Liver (tissue), 9 donors: ENCODE data around the gene MMP20. TPM values are rescaled to one million over a fixed set of nuclear protein-coding genes. Genes with fewer than 3 reads are reported as not detected.

ENCODE experiments used
- DNase-seq: peaks from one replicate; pipeline ENCODE4 v3.0.0-alpha.2; 2017; ENCODE audit warnings: low spot score
- H3K27ac ChIP-seq, 2 donors: one replicate each; pipeline ENCODE4 v1.7.0; 2013; ENCODE audit warnings: inconsistent platforms in 2 of 2, low read length in 2 of 2, control low read depth in 1 of 2, low read depth in 1 of 2, mild to moderate bottlenecking in 1 of 2
- H3K27me3 ChIP-seq, 4 donors: one replicate each; pipeline versions ENCODE4 v1.6.1 to v1.7.0; 2013; ENCODE audit warnings: low read length in 3 of 4, inconsistent platforms in 1 of 4, mild to moderate bottlenecking in 1 of 4, moderate library complexity in 1 of 4; ENCODE audit not compliant: control insufficient read depth in 4 of 4, insufficient read depth in 4 of 4
- H3K36me3 ChIP-seq, 4 donors: one replicate each; pipeline versions ENCODE4 v1.6.1 to v1.7.0; 2013; ENCODE audit warnings: low read length in 3 of 4, mild to moderate bottlenecking in 3 of 4, low read depth in 1 of 4, moderate library complexity in 1 of 4; ENCODE audit not compliant: control insufficient read depth in 4 of 4, insufficient read depth in 3 of 4
- H3K4me1 ChIP-seq, 4 donors: one replicate each; pipeline versions ENCODE4 v1.6.1 to v1.7.0; 2013; ENCODE audit warnings: low read length in 3 of 4, mild to moderate bottlenecking in 3 of 4, moderate library complexity in 1 of 4; ENCODE audit not compliant: control insufficient read depth in 4 of 4, insufficient read depth in 4 of 4
- H3K4me3 ChIP-seq, 3 donors: one replicate each; pipeline versions ENCODE4 v1.6.1 to v1.7.0; 2013; ENCODE audit warnings: low read length in 3 of 3, control low read depth in 1 of 3, low read depth in 1 of 3, mild to moderate bottlenecking in 1 of 3
- H3K9ac ChIP-seq, 2 donors: one replicate each; pipeline ENCODE4 v1.7.0; 2013; ENCODE audit warnings: low read length in 2 of 2, mild to moderate bottlenecking in 2 of 2, moderate library complexity in 2 of 2, control low read depth in 1 of 2, low read depth in 1 of 2
- H3K9me3 ChIP-seq, 4 donors: one replicate each; pipeline versions ENCODE4 v1.6.1 to v1.7.0; 2013; ENCODE audit warnings: low read length in 3 of 4; ENCODE audit not compliant: control insufficient read depth in 4 of 4
- EGR1 ChIP-seq, 2 donors: IDR thresholded peaks; 2 replicates each; pipeline ENCODE4 v1.6.1; 2016 to 2018; ENCODE audit warnings: antibody characterized with exemption in 2 of 2, low read depth in 2 of 2
- FOXA1 ChIP-seq: IDR thresholded peaks from 2 replicates; pipeline ENCODE4 v1.6.1; 2016; ENCODE audit warnings: antibody characterized with exemption
- FOXA2 ChIP-seq: IDR thresholded peaks from 2 replicates; pipeline ENCODE4 v1.6.1; 2016; ENCODE audit warnings: antibody characterized with exemption
- GABPA ChIP-seq, 2 donors: IDR thresholded peaks in 1 of 2; conservative IDR thresholded peaks in 1 of 2; 2 replicates each; pipeline ENCODE4 v1.6.1; 2016; ENCODE audit warnings: antibody characterized with exemption in 2 of 2, mild to moderate bottlenecking in 1 of 2, moderate library complexity in 1 of 2
- HNF4A ChIP-seq, 2 donors: conservative IDR thresholded peaks; 2 replicates each; pipeline ENCODE4 v1.6.1; 2016; ENCODE audit warnings: antibody characterized with exemption in 2 of 2, mild to moderate bottlenecking in 2 of 2
- HNF4G ChIP-seq: IDR thresholded peaks from 2 replicates; pipeline ENCODE4 v1.6.1; 2016; ENCODE audit warnings: antibody characterized with exemption
- JUND ChIP-seq, 2 donors: IDR thresholded peaks; 2 replicates each; pipeline ENCODE4 v1.6.1; 2016; ENCODE audit warnings: antibody characterized with exemption in 2 of 2
- NR2F2 ChIP-seq: IDR thresholded peaks from 2 replicates; pipeline ENCODE4 v1.6.1; 2016; ENCODE audit warnings: antibody characterized with exemption
- RAD21 ChIP-seq, 2 donors: IDR thresholded peaks; 2 replicates each; pipeline ENCODE4 v1.6.1; 2016; ENCODE audit warnings: antibody characterized with exemption in 2 of 2, mild to moderate bottlenecking in 2 of 2
- RXRA ChIP-seq, 2 donors: IDR thresholded peaks; 2 replicates each; pipeline ENCODE4 v1.6.1; 2017 to 2018; ENCODE audit warnings: antibody characterized with exemption in 2 of 2, mild to moderate bottlenecking in 1 of 2
- SP1 ChIP-seq: IDR thresholded peaks from 2 replicates; pipeline ENCODE4 v1.6.1; 2018; ENCODE audit warnings: antibody characterized with exemption, mild to moderate bottlenecking
- TAF1 ChIP-seq: conservative IDR thresholded peaks from 2 replicates; pipeline ENCODE4 v1.6.1; 2016; ENCODE audit warnings: antibody characterized with exemption, mild to moderate bottlenecking
- YY1 ChIP-seq: IDR thresholded peaks from 2 replicates; pipeline ENCODE4 v1.6.1; 2016; ENCODE audit warnings: antibody characterized with exemption, mild to moderate bottlenecking
- WGBS: extraction: QIAGEN DNeasy Blood & Tissue Kit; methylation state at CpG from one replicate; pipeline ENCODE4 v1.1.7; 2013; 5-methylcytosine and 5-hydroxymethylcytosine counted together
- polyA plus RNA-seq, 2 donors: library from polyadenylated mRNA; stranded (reverse) in 1 of 2; unstranded in 1 of 2; fragments of 200-250 nt in 1 of 2; fragments of >200 nt in 1 of 2; fragmentation: Nextera tagmentation in 1 of 2; extraction: Ambion mirVana in 1 of 2; gene quantifications; one replicate each; pipeline versions ENCODE4 v1.2.1 to v1.2.3, GENCODE V29; 2013 to 2015
- total RNA-seq, 2 donors: library from RNA; depleted of rRNA; stranded (reverse); fragments of >200 nt; gene quantifications; one replicate each; pipeline ENCODE4 v1.2.3, GENCODE V29; 2014
- TF ChIP-seq, protein P1 (sequence below): IDR thresholded peaks from 2 replicates; pipeline ENCODE4 v1.6.1; 2016; ENCODE audit warnings: antibody characterized with exemption, mild to moderate bottlenecking
- TF ChIP-seq, protein P2 (sequence below): IDR thresholded peaks from 2 replicates; pipeline ENCODE4 v1.6.1; 2016; ENCODE audit warnings: antibody characterized with exemption
- TF ChIP-seq, protein P3 (sequence below): fragments of 150-350 bp; IDR thresholded peaks from 2 replicates; pipeline ENCODE4 v1.5.1; 2017; ENCODE audit warnings: improper control_type of control experiment, low read depth, low read length; ENCODE audit not compliant: missing input control
- TF ChIP-seq, protein P4 (sequence below): IDR thresholded peaks from 2 replicates; pipeline ENCODE4 v1.6.1; 2016; ENCODE audit warnings: antibody characterized with exemption
- TF ChIP-seq, protein P5 (sequence below): IDR thresholded peaks from 2 replicates; pipeline ENCODE4 v1.6.1; 2016; ENCODE audit warnings: antibody characterized with exemption
- donor health status: healthy.
- donor health status: healthy.
- donor health status: healthy.
- donor health status: healthy.
- donor health status: healthy.

Gene MMP20
- total and polyA plus RNA-seq, 4 donors, result not detected

DNA sequence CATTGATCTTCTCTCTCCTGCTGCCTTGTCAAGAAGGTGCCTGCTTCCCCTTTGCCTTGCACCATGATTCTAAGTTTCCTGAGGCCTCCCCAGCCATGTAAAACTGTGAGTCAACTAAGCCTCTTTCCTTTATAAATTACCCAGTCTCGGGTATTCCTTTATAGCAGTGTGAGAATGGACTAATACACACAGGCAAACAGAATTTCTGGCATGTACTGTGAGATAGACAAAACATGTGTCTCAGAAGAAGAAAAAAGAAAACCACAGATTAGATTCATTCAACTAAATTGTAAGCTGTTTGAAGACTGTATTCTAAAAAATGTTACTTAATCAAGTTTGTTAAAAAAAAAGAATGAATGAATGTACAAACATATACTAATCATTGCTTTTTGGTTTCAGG, 1.5 kb upstream of the MMP20 start:
- WGBS, result 73% methylated on average over 1 of the region's 1 CpG
- no peak overlapping the region for H3K9ac ChIP-seq
- no peak overlapping the region for H3K27ac ChIP-seq
- no peaks in the 10 kb centered on the region for H3K9me3 ChIP-seq
- TF ChIP-seq GABPA (IDR thresholded peaks at IDR 0.05 in 1 of 2, conservative IDR thresholded peaks at IDR 0.05 in 1 of 2) (no peak), NR2F2 (no peak), FOXA1 (no peak), RXRA (IDR thresholded peaks at IDR 0.05) (no peak), YY1 (no peak), JUND (IDR thresholded peaks at IDR 0.05) (no peak), SP1 (no peak), HNF4A (conservative IDR thresholded peaks at IDR 0.05) (no peak), HNF4G (no peak), FOXA2 (no peak), RAD21 (IDR thresholded peaks at IDR 0.05) (no peak)
- TF ChIP-seq, protein P1, sequence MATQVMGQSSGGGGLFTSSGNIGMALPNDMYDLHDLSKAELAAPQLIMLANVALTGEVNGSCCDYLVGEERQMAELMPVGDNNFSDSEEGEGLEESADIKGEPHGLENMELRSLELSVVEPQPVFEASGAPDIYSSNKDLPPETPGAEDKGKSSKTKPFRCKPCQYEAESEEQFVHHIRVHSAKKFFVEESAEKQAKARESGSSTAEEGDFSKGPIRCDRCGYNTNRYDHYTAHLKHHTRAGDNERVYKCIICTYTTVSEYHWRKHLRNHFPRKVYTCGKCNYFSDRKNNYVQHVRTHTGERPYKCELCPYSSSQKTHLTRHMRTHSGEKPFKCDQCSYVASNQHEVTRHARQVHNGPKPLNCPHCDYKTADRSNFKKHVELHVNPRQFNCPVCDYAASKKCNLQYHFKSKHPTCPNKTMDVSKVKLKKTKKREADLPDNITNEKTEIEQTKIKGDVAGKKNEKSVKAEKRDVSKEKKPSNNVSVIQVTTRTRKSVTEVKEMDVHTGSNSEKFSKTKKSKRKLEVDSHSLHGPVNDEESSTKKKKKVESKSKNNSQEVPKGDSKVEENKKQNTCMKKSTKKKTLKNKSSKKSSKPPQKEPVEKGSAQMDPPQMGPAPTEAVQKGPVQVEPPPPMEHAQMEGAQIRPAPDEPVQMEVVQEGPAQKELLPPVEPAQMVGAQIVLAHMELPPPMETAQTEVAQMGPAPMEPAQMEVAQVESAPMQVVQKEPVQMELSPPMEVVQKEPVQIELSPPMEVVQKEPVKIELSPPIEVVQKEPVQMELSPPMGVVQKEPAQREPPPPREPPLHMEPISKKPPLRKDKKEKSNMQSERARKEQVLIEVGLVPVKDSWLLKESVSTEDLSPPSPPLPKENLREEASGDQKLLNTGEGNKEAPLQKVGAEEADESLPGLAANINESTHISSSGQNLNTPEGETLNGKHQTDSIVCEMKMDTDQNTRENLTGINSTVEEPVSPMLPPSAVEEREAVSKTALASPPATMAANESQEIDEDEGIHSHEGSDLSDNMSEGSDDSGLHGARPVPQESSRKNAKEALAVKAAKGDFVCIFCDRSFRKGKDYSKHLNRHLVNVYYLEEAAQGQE, result no peak
- TF ChIP-seq, protein P2, sequence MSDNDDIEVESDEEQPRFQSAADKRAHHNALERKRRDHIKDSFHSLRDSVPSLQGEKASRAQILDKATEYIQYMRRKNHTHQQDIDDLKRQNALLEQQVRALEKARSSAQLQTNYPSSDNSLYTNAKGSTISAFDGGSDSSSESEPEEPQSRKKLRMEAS, result no peak
- TF ChIP-seq, protein P3, sequence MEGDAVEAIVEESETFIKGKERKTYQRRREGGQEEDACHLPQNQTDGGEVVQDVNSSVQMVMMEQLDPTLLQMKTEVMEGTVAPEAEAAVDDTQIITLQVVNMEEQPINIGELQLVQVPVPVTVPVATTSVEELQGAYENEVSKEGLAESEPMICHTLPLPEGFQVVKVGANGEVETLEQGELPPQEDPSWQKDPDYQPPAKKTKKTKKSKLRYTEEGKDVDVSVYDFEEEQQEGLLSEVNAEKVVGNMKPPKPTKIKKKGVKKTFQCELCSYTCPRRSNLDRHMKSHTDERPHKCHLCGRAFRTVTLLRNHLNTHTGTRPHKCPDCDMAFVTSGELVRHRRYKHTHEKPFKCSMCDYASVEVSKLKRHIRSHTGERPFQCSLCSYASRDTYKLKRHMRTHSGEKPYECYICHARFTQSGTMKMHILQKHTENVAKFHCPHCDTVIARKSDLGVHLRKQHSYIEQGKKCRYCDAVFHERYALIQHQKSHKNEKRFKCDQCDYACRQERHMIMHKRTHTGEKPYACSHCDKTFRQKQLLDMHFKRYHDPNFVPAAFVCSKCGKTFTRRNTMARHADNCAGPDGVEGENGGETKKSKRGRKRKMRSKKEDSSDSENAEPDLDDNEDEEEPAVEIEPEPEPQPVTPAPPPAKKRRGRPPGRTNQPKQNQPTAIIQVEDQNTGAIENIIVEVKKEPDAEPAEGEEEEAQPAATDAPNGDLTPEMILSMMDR, result no peak
- TF ChIP-seq, protein P4, sequence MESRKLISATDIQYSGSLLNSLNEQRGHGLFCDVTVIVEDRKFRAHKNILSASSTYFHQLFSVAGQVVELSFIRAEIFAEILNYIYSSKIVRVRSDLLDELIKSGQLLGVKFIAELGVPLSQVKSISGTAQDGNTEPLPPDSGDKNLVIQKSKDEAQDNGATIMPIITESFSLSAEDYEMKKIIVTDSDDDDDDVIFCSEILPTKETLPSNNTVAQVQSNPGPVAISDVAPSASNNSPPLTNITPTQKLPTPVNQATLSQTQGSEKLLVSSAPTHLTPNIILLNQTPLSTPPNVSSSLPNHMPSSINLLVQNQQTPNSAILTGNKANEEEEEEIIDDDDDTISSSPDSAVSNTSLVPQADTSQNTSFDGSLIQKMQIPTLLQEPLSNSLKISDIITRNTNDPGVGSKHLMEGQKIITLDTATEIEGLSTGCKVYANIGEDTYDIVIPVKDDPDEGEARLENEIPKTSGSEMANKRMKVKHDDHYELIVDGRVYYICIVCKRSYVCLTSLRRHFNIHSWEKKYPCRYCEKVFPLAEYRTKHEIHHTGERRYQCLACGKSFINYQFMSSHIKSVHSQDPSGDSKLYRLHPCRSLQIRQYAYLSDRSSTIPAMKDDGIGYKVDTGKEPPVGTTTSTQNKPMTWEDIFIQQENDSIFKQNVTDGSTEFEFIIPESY, result no peak
- TF ChIP-seq, protein P5, sequence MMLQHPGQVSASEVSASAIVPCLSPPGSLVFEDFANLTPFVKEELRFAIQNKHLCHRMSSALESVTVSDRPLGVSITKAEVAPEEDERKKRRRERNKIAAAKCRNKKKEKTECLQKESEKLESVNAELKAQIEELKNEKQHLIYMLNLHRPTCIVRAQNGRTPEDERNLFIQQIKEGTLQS, result no peak
- peaks cover 1 to 10% (median 7%) of the 10 kb centered on the region in 4 donors for H3K4me1 ChIP-seq
- no peak for DNase-seq
- no peak overlapping the region for H3K4me3 ChIP-seq
- H3K27me3 ChIP-seq, result no peaks in the 10 kb centered on the region
- H3K36me3 ChIP-seq, result no peaks in the 10 kb centered on the region

DNA sequence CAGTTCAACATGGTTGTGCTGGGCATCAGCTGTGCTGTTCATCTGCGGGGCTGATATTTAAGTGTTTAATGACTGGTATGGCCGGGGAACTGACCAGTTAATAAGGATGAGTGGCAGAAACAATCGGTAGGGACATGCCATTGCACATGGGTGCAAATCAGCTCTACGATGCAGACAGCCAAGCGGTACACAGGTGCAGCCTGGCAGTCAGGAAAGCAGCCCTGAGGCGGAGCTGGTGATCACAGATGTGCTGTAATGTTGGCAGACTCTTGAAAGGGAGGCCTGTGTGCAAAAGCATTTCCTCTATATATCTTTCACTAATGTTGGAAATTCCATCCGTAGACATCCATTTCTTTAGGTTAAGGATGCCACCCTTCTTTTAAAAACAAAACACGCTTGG, 1.1 kb downstream of the MMP20 start:
- H3K4me1 ChIP-seq, result no peaks in the 10 kb centered on the region
- no peak overlapping the region for H3K9ac ChIP-seq
- no peak overlapping the region for H3K27ac ChIP-seq
- no peak overlapping the region for H3K4me3 ChIP-seq
- WGBS, result 94% methylated on average over 8 of the region's 8 CpGs
- TF ChIP-seq JUND (IDR thresholded peaks at IDR 0.05), result no peak
- no peak for TF ChIP-seq TAF1
- no peak for TF ChIP-seq EGR1 (IDR thresholded peaks at IDR 0.05; ENCODE audit: low read depth in 2 of 2)
- no peak for TF ChIP-seq GABPA (IDR thresholded peaks at IDR 0.05 in 1 of 2, conservative IDR thresholded peaks at IDR 0.05 in 1 of 2)
- no peak for TF ChIP-seq RAD21 (IDR thresholded peaks at IDR 0.05)
- TF ChIP-seq, protein P3, result no peak
- no peak for DNase-seq
- no peaks in the 10 kb centered on the region for H3K27me3 ChIP-seq
- no peaks in the 10 kb centered on the region for H3K9me3 ChIP-seq
- H3K36me3 ChIP-seq, result no peaks in the 10 kb centered on the region
